Measurements from ENCODE around the gene UBN1. TPM values are rescaled to one million over a fixed set of nuclear protein-coding genes. Genes with fewer than 3 reads are reported as not detected.

UBN1 gene
- total and polyA plus RNA-seq, 2 experiments from 2014 or later: 21.4 to 33.4 TPM

DNA sequence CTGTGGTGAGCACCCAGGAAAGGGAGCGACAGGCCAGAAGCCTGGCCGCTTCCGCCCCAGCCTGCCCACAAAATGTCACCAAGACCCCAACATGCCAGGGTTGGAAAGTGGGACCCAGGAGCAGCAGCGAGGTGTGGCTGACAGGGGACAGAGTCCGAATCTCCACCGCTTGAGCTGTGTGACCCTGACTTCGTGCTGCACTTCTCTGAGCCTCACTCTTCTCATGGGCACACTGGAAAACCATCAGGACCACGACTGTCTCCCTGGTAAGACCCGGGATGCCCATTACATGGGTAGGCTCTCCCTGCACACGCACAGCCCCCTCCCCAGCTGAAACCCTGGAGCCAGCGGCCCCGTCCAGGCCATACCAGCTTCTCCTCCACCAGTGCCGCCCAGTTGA, 54.8 kb downstream of the UBN1 start:
- H3K4me1 ChIP-seq (ENCODE audit: low read depth): no peaks in the 10 kb centered on the region
- no peaks in the 10 kb centered on the region for H3K36me3 ChIP-seq
- H3K9me3 ChIP-seq (ENCODE audit: low read depth): no peaks in the 10 kb centered on the region
- H3K27ac ChIP-seq: no peak overlapping the region
- TF ChIP-seq CTCF (IDR thresholded peaks at IDR 0.05; ENCODE audit: low read depth, low read length): no peak
- no peak for DNase-seq (ENCODE audit: low read depth in 1 of 2, low spot score in 1 of 2)
- H3K4me3 ChIP-seq: no peak overlapping the region
- no peaks in the 10 kb centered on the region for H3K27me3 ChIP-seq

DNA sequence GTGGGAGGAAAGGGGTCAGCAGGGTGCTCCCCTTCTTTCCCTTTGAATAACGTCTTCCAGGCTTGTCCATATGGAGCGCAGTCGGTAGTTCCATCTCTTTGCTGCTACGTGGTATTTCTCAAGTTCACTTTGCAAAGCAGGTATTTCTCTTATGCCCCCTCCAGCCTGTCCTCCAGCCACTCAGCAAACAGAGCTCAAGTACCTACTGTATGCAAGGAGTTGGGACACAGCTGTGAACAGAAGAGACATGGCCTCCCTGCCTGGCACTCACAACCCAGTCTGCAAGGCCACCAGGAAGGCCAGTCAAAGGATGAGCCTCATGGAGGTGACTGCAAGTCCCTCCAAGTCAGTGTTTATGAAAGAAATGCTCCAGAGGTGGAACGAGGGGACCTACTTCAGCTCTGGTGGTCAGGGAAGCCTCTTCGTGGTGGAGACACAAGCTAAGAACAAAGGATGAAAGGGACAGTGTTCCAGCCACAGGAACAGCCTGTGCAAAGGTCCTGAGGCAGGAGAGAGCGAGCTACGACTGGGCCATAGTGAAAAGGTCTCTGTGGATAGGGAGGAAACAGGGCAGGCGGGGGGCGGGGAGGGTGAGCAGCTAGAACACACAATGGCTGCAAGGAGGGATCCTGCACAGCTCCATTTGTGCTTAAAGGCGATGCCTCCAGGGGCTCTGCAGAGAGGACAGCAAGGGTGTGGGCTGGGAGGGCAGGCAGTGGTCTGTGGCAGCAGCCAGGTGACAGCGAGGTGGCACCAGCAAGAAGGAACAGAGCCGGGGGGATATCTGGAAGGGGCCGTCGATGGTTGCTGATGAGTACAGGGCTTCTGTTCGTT, 57.0 kb downstream of the UBN1 start:
- Histone ChIP-seq H3K4me3 (no peak overlapping the region), H3K27me3 (no peaks in the 10 kb centered on the region), H3K27ac (no peak overlapping the region), H3K36me3 (no peaks in the 10 kb centered on the region), H3K4me1 (ENCODE audit: low read depth) (no peaks in the 10 kb centered on the region), H3K9me3 (ENCODE audit: low read depth) (no peaks in the 10 kb centered on the region)
- TF ChIP-seq CTCF (IDR thresholded peaks at IDR 0.05; ENCODE audit: low read depth, low read length): no peak
- no peak for DNase-seq (ENCODE audit: low read depth in 1 of 2, low spot score in 1 of 2)

- no peaks in the 10 kb centered on the region for H3K4me1 ChIP-seq (ENCODE audit: low read depth)
- no peaks in the 10 kb centered on the region for H3K27me3 ChIP-seq
- no peak for TF ChIP-seq CTCF (IDR thresholded peaks at IDR 0.05; ENCODE audit: low read depth, low read length)
- no peaks in the 10 kb centered on the region for H3K36me3 ChIP-seq
- H3K27ac ChIP-seq: no peak overlapping the region
- no peak for DNase-seq (ENCODE audit: low read depth in 1 of 2, low spot score in 1 of 2)
- H3K4me3 ChIP-seq: no peak overlapping the region
- H3K9me3 ChIP-seq (ENCODE audit: low read depth): no peaks in the 10 kb centered on the region
These were observed 57.8 kb downstream of the UBN1 start for GRCh38 chr16:4904942-4905615.

DNA sequence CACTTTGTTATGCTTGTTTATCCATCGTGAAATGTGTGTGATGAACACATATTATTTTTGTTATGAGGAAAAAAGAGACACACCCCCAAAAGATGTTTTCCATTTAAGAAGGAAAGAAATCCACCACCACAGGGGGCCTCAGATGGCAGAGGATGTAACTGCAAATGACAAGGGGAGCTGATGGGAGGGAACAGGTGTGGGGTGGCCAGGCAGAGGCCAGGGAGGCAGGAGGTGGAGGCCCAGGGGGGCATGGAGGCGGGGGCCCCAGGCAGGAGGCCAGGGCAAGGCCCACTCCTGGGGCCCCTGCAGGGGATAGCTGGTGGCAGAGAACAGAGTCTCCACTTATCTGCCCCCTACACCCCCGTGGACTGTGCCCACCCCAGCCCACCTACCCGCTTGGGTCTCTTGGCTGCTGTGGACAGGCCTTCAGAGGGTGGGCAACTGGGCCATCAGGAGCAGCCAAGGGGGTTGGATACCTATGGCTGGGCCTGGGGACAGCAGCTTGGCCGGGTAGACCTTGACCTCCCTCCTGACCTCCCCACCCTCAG, 61.6 kb downstream of the UBN1 start:
- Histone ChIP-seq H3K27me3 (no peaks in the 10 kb centered on the region), H3K4me3 (no peak overlapping the region), H3K4me1 (ENCODE audit: low read depth) (no peaks in the 10 kb centered on the region), H3K9me3 (ENCODE audit: low read depth) (no peaks in the 10 kb centered on the region), H3K27ac (no peak overlapping the region), H3K36me3 (no peaks in the 10 kb centered on the region)
- no peak for DNase-seq (ENCODE audit: low read depth in 1 of 2, low spot score in 1 of 2)
- TF ChIP-seq CTCF (IDR thresholded peaks at IDR 0.05; ENCODE audit: low read depth, low read length): no peak

- Histone ChIP-seq H3K36me3 (no peaks in the 10 kb centered on the region), H3K27ac (no peak overlapping the region), H3K27me3 (no peaks in the 10 kb centered on the region), H3K4me1 (ENCODE audit: low read depth) (no peaks in the 10 kb centered on the region), H3K4me3 (no peak overlapping the region), H3K9me3 (ENCODE audit: low read depth) (no peaks in the 10 kb centered on the region)
- DNase-seq (ENCODE audit: low read depth in 1 of 2, low spot score in 1 of 2): no peak
- no peak for TF ChIP-seq CTCF (IDR thresholded peaks at IDR 0.05; ENCODE audit: low read depth, low read length)
These were observed 62.5 kb downstream of the UBN1 start for GRCh38 chr16:4909825-4910224.

Data from cardiac muscle cell (in vitro differentiated cells and primary cell).